HG02610 (cell line): ENCODE results near the gene ZNF609.
"Not testable (repeated sequence)": the region's sequence is repeated elsewhere in the genome, so short reads cannot be mapped to it uniquely, and the experiment has no call there.

Experiments
- ATAC-seq: cut with Tn5 transposase; IDR thresholded peaks from one replicate; pipeline ENCODE4 v1.9.1; 2021; ENCODE audit warnings: mild to moderate bottlenecking, moderate library complexity; ENCODE audit not compliant: unreplicated experiment

Gene ZNF609

GRCh38 chr15:64456634-64457108 lies 3.7 kb upstream of the ZNF609 start:
- no peak for ATAC-seq

- ATAC-seq: no peak
Measured at GRCh38 chr15:64459066-64459781, 1.2 kb upstream of the ZNF609 start.

- peak; percentile 49 for ATAC-seq
Measured at GRCh38 chr15:64460724-64461720, 644 bp downstream of the ZNF609 start.

- peak; percentile 13 for ATAC-seq
Measured at GRCh38 chr15:64461721-64462162, 1.4 kb downstream of the ZNF609 start.

- no peak for ATAC-seq
Measured at GRCh38 chr15:64462492-64462891, 2.1 kb downstream of the ZNF609 start.

- no peak for ATAC-seq
Measured at GRCh38 chr15:64464276-64465005, 4.1 kb downstream of the ZNF609 start.

GRCh38 chr15:64466408-64467141 lies 6.2 kb downstream of the ZNF609 start:
- ATAC-seq: no peak

GRCh38 chr15:64472161-64472560 lies 11.8 kb downstream of the ZNF609 start:
- ATAC-seq: no peak

GRCh38 chr15:64474846-64475245 lies 14.5 kb downstream of the ZNF609 start:
- no peak for ATAC-seq

GRCh38 chr15:64476550-64476949 lies 16.2 kb downstream of the ZNF609 start:
- ATAC-seq: no peak

- ATAC-seq: no peak
Measured at GRCh38 chr15:64478863-64479262, 18.5 kb downstream of the ZNF609 start.

GRCh38 chr15:64480891-64481290 lies 20.5 kb downstream of the ZNF609 start:
- ATAC-seq: no peak

- no peak for ATAC-seq
Measured at GRCh38 chr15:64483749-64484148, 23.4 kb downstream of the ZNF609 start.

- no peak for ATAC-seq
Measured at GRCh38 chr15:64485796-64486195, 25.4 kb downstream of the ZNF609 start.

- no peak for ATAC-seq
Measured at GRCh38 chr15:64490598-64491259, 30.4 kb downstream of the ZNF609 start.

- ATAC-seq: no peak
Measured at GRCh38 chr15:64493641-64494040, 33.3 kb downstream of the ZNF609 start.

- not testable (repeated sequence) for ATAC-seq
Measured at GRCh38 chr15:64495968-64496367, 35.6 kb downstream of the ZNF609 start.

GRCh38 chr15:64500695-64501395 lies 40.5 kb downstream of the ZNF609 start:
- no peak for ATAC-seq

GRCh38 chr15:64501396-64501715 lies 41.0 kb downstream of the ZNF609 start:
- ATAC-seq: no peak
